ENCODE results near the gene PHLDB3. TPM values are rescaled to one million over a fixed set of nuclear protein-coding genes. Genes with fewer than 3 reads are reported as not detected.

PHLDB3 gene
- total RNA-seq, 1 donor from 2014 or later = 13.4 TPM

DNA sequence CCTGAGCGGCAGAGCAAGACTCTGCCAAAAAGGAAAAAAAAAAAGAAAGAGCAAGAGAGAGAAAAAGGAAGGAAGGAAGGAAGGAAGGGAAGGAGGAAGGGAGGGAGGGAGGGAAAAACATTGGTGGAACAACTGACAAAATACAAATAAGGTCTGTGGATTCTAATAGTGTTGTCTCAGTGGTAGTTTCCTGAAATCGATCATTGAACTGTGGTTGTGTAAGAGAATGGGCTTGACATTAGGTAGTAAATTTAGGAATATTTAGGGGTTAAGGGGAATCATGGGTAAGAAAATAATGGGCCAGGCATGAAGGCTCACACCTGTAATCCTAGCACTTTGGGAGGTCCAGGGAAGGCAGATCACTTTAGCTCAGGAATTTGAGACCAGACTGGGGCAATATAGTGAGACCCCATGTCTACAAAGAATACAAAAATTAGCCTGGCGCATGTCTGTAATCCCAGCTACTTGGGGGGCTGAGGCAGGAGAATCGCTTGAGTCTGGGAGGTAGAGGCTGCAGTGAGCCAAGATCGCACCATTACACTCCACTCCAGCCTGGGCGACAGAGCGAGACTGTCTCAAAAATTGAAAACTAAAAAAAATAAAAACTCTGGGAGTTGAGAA, 14.5 kb downstream of the PHLDB3 start:
- Mint-ChIP-seq H3K4me3 (ENCODE audit: unreplicated experiment) (no peak overlapping the region), H3K36me3 (ENCODE audit: low read depth, unreplicated experiment) (peaks cover 8% of the 10 kb centered on the region), H3K27ac (ENCODE audit: unreplicated experiment) (no peak overlapping the region), H3K4me1 (ENCODE audit: low read depth, unreplicated experiment) (no peaks in the 10 kb centered on the region), H3K9me3 (ENCODE audit: unreplicated experiment) (no peaks in the 10 kb centered on the region), H3K27me3 (ENCODE audit: low read depth, unreplicated experiment) (no peaks in the 10 kb centered on the region)
- TF ChIP-seq EZH2 (IDR thresholded peaks at IDR 0.05; ENCODE audit: insufficient read depth, low read length) = no peak
- TF ChIP-seq, protein P1, sequence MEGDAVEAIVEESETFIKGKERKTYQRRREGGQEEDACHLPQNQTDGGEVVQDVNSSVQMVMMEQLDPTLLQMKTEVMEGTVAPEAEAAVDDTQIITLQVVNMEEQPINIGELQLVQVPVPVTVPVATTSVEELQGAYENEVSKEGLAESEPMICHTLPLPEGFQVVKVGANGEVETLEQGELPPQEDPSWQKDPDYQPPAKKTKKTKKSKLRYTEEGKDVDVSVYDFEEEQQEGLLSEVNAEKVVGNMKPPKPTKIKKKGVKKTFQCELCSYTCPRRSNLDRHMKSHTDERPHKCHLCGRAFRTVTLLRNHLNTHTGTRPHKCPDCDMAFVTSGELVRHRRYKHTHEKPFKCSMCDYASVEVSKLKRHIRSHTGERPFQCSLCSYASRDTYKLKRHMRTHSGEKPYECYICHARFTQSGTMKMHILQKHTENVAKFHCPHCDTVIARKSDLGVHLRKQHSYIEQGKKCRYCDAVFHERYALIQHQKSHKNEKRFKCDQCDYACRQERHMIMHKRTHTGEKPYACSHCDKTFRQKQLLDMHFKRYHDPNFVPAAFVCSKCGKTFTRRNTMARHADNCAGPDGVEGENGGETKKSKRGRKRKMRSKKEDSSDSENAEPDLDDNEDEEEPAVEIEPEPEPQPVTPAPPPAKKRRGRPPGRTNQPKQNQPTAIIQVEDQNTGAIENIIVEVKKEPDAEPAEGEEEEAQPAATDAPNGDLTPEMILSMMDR (IDR thresholded peaks at IDR 0.05; ENCODE audit: insufficient read depth, low read depth, low read length) = no peak
- Histone ChIP-seq H2AFZ (ENCODE audit: low read depth, low read length) (no peak overlapping the region), H3K79me2 (ENCODE audit: insufficient read depth, low read length) (no peaks in the 10 kb centered on the region), H3K27me3 (ENCODE audit: insufficient read depth, low read length) (no peaks in the 10 kb centered on the region), H3K9ac (ENCODE audit: low read length) (no peak overlapping the region), H3K4me1 (ENCODE audit: insufficient read depth, low read length) (no peaks in the 10 kb centered on the region), H3K27ac (ENCODE audit: low read depth, low read length) (no peak overlapping the region), H3K36me3 (ENCODE audit: insufficient read depth, low read length) (no peaks in the 10 kb centered on the region), H3K4me3 (ENCODE audit: insufficient read depth, low read depth, low read length) (no peak overlapping the region), H4K20me1 (ENCODE audit: insufficient read depth, low read length) (no peaks in the 10 kb centered on the region), H3K4me2 (ENCODE audit: low read length) (no peak overlapping the region), H3K9me3 (ENCODE audit: insufficient read depth, low read depth, low read length) (no peaks in the 10 kb centered on the region)
- FAIRE-seq (no peak), DNase-seq (ENCODE audit: low read depth) (no peak)

DNA sequence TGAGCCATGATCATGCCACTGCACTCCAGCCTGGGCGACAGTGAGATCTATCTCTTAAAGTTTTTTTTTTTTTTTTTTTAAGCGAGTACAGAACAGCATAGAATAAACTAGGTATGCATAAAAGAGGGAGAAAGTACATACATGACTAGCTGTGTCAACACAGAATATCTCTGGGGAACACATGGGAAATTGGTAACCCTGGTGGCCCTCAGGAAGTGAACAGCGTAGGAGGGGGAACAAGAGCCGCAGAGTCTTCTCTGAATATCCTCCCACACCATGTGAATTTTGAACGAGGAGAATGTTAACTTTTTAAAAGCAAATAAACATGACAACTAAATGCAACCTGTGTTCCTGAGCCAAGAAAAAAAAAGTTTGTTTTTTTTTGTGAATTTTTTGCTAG, 15.2 kb downstream of the PHLDB3 start:
- Histone ChIP-seq H3K36me3 (ENCODE audit: insufficient read depth, low read length) (no peaks in the 10 kb centered on the region), H3K4me3 (ENCODE audit: insufficient read depth, low read depth, low read length) (no peak overlapping the region), H2AFZ (ENCODE audit: low read depth, low read length) (no peak overlapping the region), H3K79me2 (ENCODE audit: insufficient read depth, low read length) (no peaks in the 10 kb centered on the region), H4K20me1 (ENCODE audit: insufficient read depth, low read length) (no peaks in the 10 kb centered on the region), H3K4me2 (ENCODE audit: low read length) (no peak overlapping the region), H3K9me3 (ENCODE audit: insufficient read depth, low read depth, low read length) (no peaks in the 10 kb centered on the region), H3K9ac (ENCODE audit: low read length) (no peak overlapping the region), H3K27me3 (ENCODE audit: insufficient read depth, low read length) (no peaks in the 10 kb centered on the region), H3K27ac (ENCODE audit: low read depth, low read length) (no peak overlapping the region), H3K4me1 (ENCODE audit: insufficient read depth, low read length) (no peaks in the 10 kb centered on the region)
- DNase-seq (ENCODE audit: low read depth) = no peak
- Mint-ChIP-seq H3K4me1 (ENCODE audit: low read depth, unreplicated experiment) (no peaks in the 10 kb centered on the region), H3K27ac (ENCODE audit: unreplicated experiment) (no peak overlapping the region), H3K27me3 (ENCODE audit: low read depth, unreplicated experiment) (no peaks in the 10 kb centered on the region), H3K36me3 (ENCODE audit: low read depth, unreplicated experiment) (peaks cover 8% of the 10 kb centered on the region), H3K4me3 (ENCODE audit: unreplicated experiment) (no peak overlapping the region), H3K9me3 (ENCODE audit: unreplicated experiment) (no peaks in the 10 kb centered on the region)
- FAIRE-seq = no peak
- TF ChIP-seq, protein P1 (IDR thresholded peaks at IDR 0.05; ENCODE audit: insufficient read depth, low read depth, low read length) = no peak
- TF ChIP-seq EZH2 (IDR thresholded peaks at IDR 0.05; ENCODE audit: insufficient read depth, low read length) = no peak

DNA sequence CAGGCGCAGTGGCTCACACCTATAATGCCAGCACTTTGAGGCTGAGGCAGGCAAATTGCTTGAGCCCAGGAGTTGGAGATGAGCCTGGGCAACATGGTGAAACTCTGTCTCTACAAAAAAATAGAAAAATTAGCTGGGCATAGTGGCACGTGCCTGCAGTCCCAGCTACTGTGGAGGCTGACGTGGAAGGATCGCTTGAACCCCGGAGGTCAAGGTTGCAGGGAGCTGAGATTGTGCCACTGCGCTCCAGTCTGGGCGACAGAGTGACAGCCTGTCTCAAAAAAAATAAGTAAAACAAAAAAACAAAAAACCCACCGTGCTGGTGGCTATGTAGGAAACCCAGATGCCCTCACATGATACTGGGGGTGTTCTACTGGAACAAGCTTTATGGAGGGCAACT, 16.4 kb downstream of the PHLDB3 start:
- Histone ChIP-seq H3K79me2 (ENCODE audit: insufficient read depth, low read length) (no peaks in the 10 kb centered on the region), H3K27ac (ENCODE audit: low read depth, low read length) (no peak overlapping the region), H3K4me3 (ENCODE audit: insufficient read depth, low read depth, low read length) (no peak overlapping the region), H3K27me3 (ENCODE audit: insufficient read depth, low read length) (no peaks in the 10 kb centered on the region), H3K9me3 (ENCODE audit: insufficient read depth, low read depth, low read length) (no peaks in the 10 kb centered on the region), H3K4me1 (ENCODE audit: insufficient read depth, low read length) (no peaks in the 10 kb centered on the region), H3K9ac (ENCODE audit: low read length) (no peak overlapping the region), H3K4me2 (ENCODE audit: low read length) (no peak overlapping the region), H4K20me1 (ENCODE audit: insufficient read depth, low read length) (no peaks in the 10 kb centered on the region), H3K36me3 (ENCODE audit: insufficient read depth, low read length) (no peaks in the 10 kb centered on the region), H2AFZ (ENCODE audit: low read depth, low read length) (no peak overlapping the region)
- H3K9me3 Mint-ChIP-seq (ENCODE audit: unreplicated experiment) = no peaks in the 10 kb centered on the region
- H3K4me3 Mint-ChIP-seq (ENCODE audit: unreplicated experiment) = no peak overlapping the region
- H3K27me3 Mint-ChIP-seq (ENCODE audit: low read depth, unreplicated experiment) = no peaks in the 10 kb centered on the region
- peaks cover 8% of the 10 kb centered on the region for H3K36me3 Mint-ChIP-seq (ENCODE audit: low read depth, unreplicated experiment)
- DNase-seq (ENCODE audit: low read depth) (no peak), FAIRE-seq (no peak)
- H3K27ac Mint-ChIP-seq (ENCODE audit: unreplicated experiment) = no peak overlapping the region
- TF ChIP-seq, protein P1 (IDR thresholded peaks at IDR 0.05; ENCODE audit: insufficient read depth, low read depth, low read length) = no peak
- no peak for TF ChIP-seq EZH2 (IDR thresholded peaks at IDR 0.05; ENCODE audit: insufficient read depth, low read length)
- no peaks in the 10 kb centered on the region for H3K4me1 Mint-ChIP-seq (ENCODE audit: low read depth, unreplicated experiment)

All from astrocyte (in vitro differentiated cells and primary cell).